NCI-H1694 treated with DMSO at 0.1 percent for 48 hours (cell line): ENCODE data around the gene LCMT1.
"Not testable (repeated sequence)": the region's sequence is repeated elsewhere in the genome, so short reads cannot be mapped to it uniquely, and the experiment has no call there.

Experiments used
- DNase-seq: peaks from one replicate; lab custom pipeline; 2025; lab: John Stamatoyannopoulos, UW

The LCMT1 gene

GRCh38 chr16:25111403-25112166 is at the start of gene LCMT1:
LCMT1 (plus strand) TSS chr16:25111742; CDS start chr16:25111884, 142 bp downstream.
- peak; percentile 94 for DNase-seq

GRCh38 chr16:25063102-25063501 is 48.4 kb upstream of the LCMT1 start:
- no peak for DNase-seq

GRCh38 chr16:25063865-25064264 is 47.7 kb upstream of the LCMT1 start:
- DNase-seq: no peak

GRCh38 chr16:25064281-25064680 is 47.3 kb upstream of the LCMT1 start:
- not testable (repeated sequence) for DNase-seq

- DNase-seq: no peak
Measured at GRCh38 chr16:25064937-25065336, 46.6 kb upstream of the LCMT1 start.

GRCh38 chr16:25065899-25066298 is 45.6 kb upstream of the LCMT1 start:
- DNase-seq: no peak

GRCh38 chr16:25066426-25066746 is 45.2 kb upstream of the LCMT1 start:
- DNase-seq: no peak

GRCh38 chr16:25066747-25067631 is 44.6 kb upstream of the LCMT1 start:
- DNase-seq: no peak

- DNase-seq: no peak
Measured at GRCh38 chr16:25073854-25074253, 37.7 kb upstream of the LCMT1 start.

- DNase-seq: no peak
Measured at GRCh38 chr16:25078386-25078978, 33.1 kb upstream of the LCMT1 start.

GRCh38 chr16:25079637-25080378 is 31.7 kb upstream of the LCMT1 start:
- no peak for DNase-seq

GRCh38 chr16:25080420-25081131 is 31.0 kb upstream of the LCMT1 start:
- DNase-seq: no peak

GRCh38 chr16:25081702-25082101 is 29.8 kb upstream of the LCMT1 start:
- no peak for DNase-seq

GRCh38 chr16:25083065-25083464 is 28.5 kb upstream of the LCMT1 start:
- DNase-seq: no peak

GRCh38 chr16:25083701-25084100 is 27.8 kb upstream of the LCMT1 start:
- no peak for DNase-seq

- DNase-seq: no peak
Measured at GRCh38 chr16:25084797-25085196, 26.7 kb upstream of the LCMT1 start.

- no peak for DNase-seq
Measured at GRCh38 chr16:25087761-25088160, 23.8 kb upstream of the LCMT1 start.

GRCh38 chr16:25089351-25089750 is 22.2 kb upstream of the LCMT1 start:
- no peak for DNase-seq

- DNase-seq: no peak
Measured at GRCh38 chr16:25092441-25092840, 19.1 kb upstream of the LCMT1 start.

- DNase-seq: no peak
Measured at GRCh38 chr16:25093208-25094061, 18.1 kb upstream of the LCMT1 start.

GRCh38 chr16:25094596-25094995 is 16.9 kb upstream of the LCMT1 start:
- no peak for DNase-seq
